Mucosa of rectum (tissue), 2 donors: ENCODE data around the gene MARK4.

Source experiments
- H3K27ac ChIP-seq, 2 donors: one replicate each; pipeline ENCODE4 v1.7.0; 2013; ENCODE audit warnings: inconsistent platforms in 2 of 2, low read depth in 2 of 2, low read length in 2 of 2
- H3K27me3 ChIP-seq, 2 donors: one replicate each; pipeline ENCODE4 v1.7.0; 2013; ENCODE audit warnings: low read length in 2 of 2; ENCODE audit not compliant: control insufficient read depth in 2 of 2, insufficient read depth in 2 of 2
- H3K36me3 ChIP-seq, 2 donors: one replicate each; pipeline ENCODE4 v1.7.0; 2013; ENCODE audit warnings: low read length in 2 of 2; ENCODE audit not compliant: control insufficient read depth in 2 of 2, insufficient read depth in 2 of 2
- H3K4me1 ChIP-seq, 2 donors: one replicate each; pipeline ENCODE4 v1.7.0; 2013; ENCODE audit warnings: low read length in 2 of 2, mild to moderate bottlenecking in 1 of 2; ENCODE audit not compliant: control insufficient read depth in 2 of 2, insufficient read depth in 2 of 2
- H3K4me3 ChIP-seq, 2 donors: one replicate each; pipeline ENCODE4 v1.7.0; 2013; ENCODE audit warnings: low read length in 2 of 2
- H3K9ac ChIP-seq, 2 donors: one replicate each; pipeline ENCODE4 v1.7.0; 2013; ENCODE audit warnings: low read length in 2 of 2, low read depth in 1 of 2, mild to moderate bottlenecking in 1 of 2
- H3K9me3 ChIP-seq, 2 donors: one replicate each; pipeline ENCODE4 v1.7.0; 2013; ENCODE audit warnings: low read length in 2 of 2; ENCODE audit not compliant: control insufficient read depth in 2 of 2
- donor health status: healthy.
- donor health status: Normal muscosa, but diverticular disease.

Gene MARK4

GRCh38 chr19:45290381-45290931 is 39.4 kb downstream of the MARK4 start:
- Histone ChIP-seq H3K27me3 (no peaks in the 10 kb centered on the region), H3K9ac (no peak overlapping the region), H3K4me1 (no peaks in the 10 kb centered on the region), H3K4me3 (no peak overlapping the region), H3K27ac (no peak overlapping the region), H3K9me3 (no peaks in the 10 kb centered on the region), H3K36me3 (peaks cover 4% of the 10 kb centered on the region in 2 donors)

- H3K27ac ChIP-seq = no peak overlapping the region
- no peaks in the 10 kb centered on the region for H3K9me3 ChIP-seq
- H3K27me3 ChIP-seq = no peaks in the 10 kb centered on the region
- H3K4me3 ChIP-seq = no peak overlapping the region
- no peaks in the 10 kb centered on the region for H3K4me1 ChIP-seq
- no peak overlapping the region for H3K9ac ChIP-seq
- peaks cover 4 to 8% of the 10 kb centered on the region in 2 donors for H3K36me3 ChIP-seq
Measured at GRCh38 chr19:45291834-45292233, 40.8 kb downstream of the MARK4 start.

- peaks cover 4 to 11% of the 10 kb centered on the region in 2 donors for H3K36me3 ChIP-seq
- H3K9ac ChIP-seq = no peak overlapping the region
- no peaks in the 10 kb centered on the region for H3K9me3 ChIP-seq
- no peaks in the 10 kb centered on the region for H3K4me1 ChIP-seq
- no peak overlapping the region for H3K4me3 ChIP-seq
- no peaks in the 10 kb centered on the region for H3K27me3 ChIP-seq
- H3K27ac ChIP-seq = no peak overlapping the region
Measured at GRCh38 chr19:45293682-45294081, 42.6 kb downstream of the MARK4 start.

- Histone ChIP-seq H3K4me3 (no peak overlapping the region), H3K9me3 (no peaks in the 10 kb centered on the region), H3K36me3 (peaks cover 4 to 8% of the 10 kb centered on the region in 2 donors), H3K9ac (no peak overlapping the region), H3K4me1 (no peaks in the 10 kb centered on the region), H3K27ac (no peak overlapping the region), H3K27me3 (no peaks in the 10 kb centered on the region)
Measured at GRCh38 chr19:45294291-45295029, 43.4 kb downstream of the MARK4 start.

GRCh38 chr19:45295873-45296272 is 44.8 kb downstream of the MARK4 start:
- Histone ChIP-seq H3K27ac (no peak overlapping the region), H3K4me1 (no peaks in the 10 kb centered on the region), H3K4me3 (no peak overlapping the region), H3K27me3 (no peaks in the 10 kb centered on the region), H3K9ac (no peak overlapping the region), H3K36me3 (peaks cover under 1 to 8% of the 10 kb centered on the region in 2 donors), H3K9me3 (no peaks in the 10 kb centered on the region)

- no peaks in the 10 kb centered on the region for H3K4me1 ChIP-seq
- no peak overlapping the region for H3K9ac ChIP-seq
- no peaks in the 10 kb centered on the region for H3K9me3 ChIP-seq
- peaks cover 0 to 7% of the 10 kb centered on the region in 2 donors for H3K36me3 ChIP-seq
- no peak overlapping the region for H3K4me3 ChIP-seq
- H3K27ac ChIP-seq = no peak overlapping the region
- H3K27me3 ChIP-seq = no peaks in the 10 kb centered on the region
Measured at GRCh38 chr19:45296355-45296754, 45.3 kb downstream of the MARK4 start.

GRCh38 chr19:45297674-45298073 is 46.6 kb downstream of the MARK4 start:
- Histone ChIP-seq H3K27me3 (no peaks in the 10 kb centered on the region), H3K9ac (no peak overlapping the region), H3K9me3 (no peaks in the 10 kb centered on the region), H3K4me3 (no peak overlapping the region), H3K36me3 (peaks cover 0 to 7% of the 10 kb centered on the region in 2 donors), H3K4me1 (no peaks in the 10 kb centered on the region), H3K27ac (no peak overlapping the region)

- Histone ChIP-seq H3K27ac (no peak overlapping the region), H3K27me3 (no peaks in the 10 kb centered on the region)
Measured at GRCh38 chr19:45298264-45298663, 47.2 kb downstream of the MARK4 start.

GRCh38 chr19:45299719-45300118 is 48.6 kb downstream of the MARK4 start:
- Histone ChIP-seq H3K4me1 (no peaks in the 10 kb centered on the region), H3K36me3 (peaks cover 0 to 7% of the 10 kb centered on the region in 2 donors), H3K9ac (no peak overlapping the region), H3K27ac (no peak overlapping the region), H3K4me3 (no peak overlapping the region), H3K27me3 (no peaks in the 10 kb centered on the region), H3K9me3 (no peaks in the 10 kb centered on the region)

More at GRCh38 chr19:45298264-45298663, 47.2 kb downstream of the MARK4 start:
- peaks cover 0 to 7% of the 10 kb centered on the region in 2 donors for H3K36me3 ChIP-seq
- H3K4me3 ChIP-seq = no peak overlapping the region
- no peaks in the 10 kb centered on the region for H3K4me1 ChIP-seq
- no peak overlapping the region for H3K9ac ChIP-seq
- no peaks in the 10 kb centered on the region for H3K9me3 ChIP-seq

- Histone ChIP-seq H3K27me3 (no peaks in the 10 kb centered on the region), H3K4me1 (no peaks in the 10 kb centered on the region), H3K36me3 (peaks cover 0 to 2% of the 10 kb centered on the region in 2 donors), H3K9ac (no peak overlapping the region), H3K27ac (no peak overlapping the region), H3K9me3 (no peaks in the 10 kb centered on the region), H3K4me3 (no peak overlapping the region)
Measured at GRCh38 chr19:45302416-45302815, 51.3 kb downstream of the MARK4 start.
